Inflammatory macrophage (primary cell): ENCODE data around the gene SLC35B1.
"Not testable (repeated sequence)": the region's sequence is repeated elsewhere in the genome, so short reads cannot be mapped to it uniquely, and the experiment has no call there.

ENCODE experiments used
- DNase-seq, 2 donors: peaks; one replicate each; pipeline ENCODE4 v3.0.0-alpha.2; 2020 to 2022

The SLC35B1 gene

GRCh38 chr17:49699966-49700575 lies 7.7 kb downstream of the SLC35B1 start:
- no peak for DNase-seq

DNA sequence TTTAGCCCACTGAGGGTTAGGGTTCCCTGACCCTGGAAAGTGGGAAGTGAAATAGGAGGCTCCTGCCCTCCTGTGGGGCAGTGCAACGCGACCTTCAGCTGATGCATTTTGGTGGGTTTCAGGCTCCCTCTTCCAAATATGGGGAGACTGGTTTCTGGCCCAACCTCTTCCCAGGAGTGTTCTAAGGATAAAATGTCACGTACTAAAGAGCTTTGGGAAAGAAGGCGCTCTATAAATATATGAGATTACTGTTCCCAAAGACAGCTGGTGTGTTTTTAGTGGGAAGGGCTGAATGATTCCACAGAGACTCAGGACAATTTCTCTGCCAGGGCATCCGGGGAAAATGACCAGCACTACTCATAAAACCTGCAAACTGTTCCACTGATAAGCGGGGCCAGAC lies 9.8 kb downstream of the SLC35B1 start:
- no peak for DNase-seq

DNA sequence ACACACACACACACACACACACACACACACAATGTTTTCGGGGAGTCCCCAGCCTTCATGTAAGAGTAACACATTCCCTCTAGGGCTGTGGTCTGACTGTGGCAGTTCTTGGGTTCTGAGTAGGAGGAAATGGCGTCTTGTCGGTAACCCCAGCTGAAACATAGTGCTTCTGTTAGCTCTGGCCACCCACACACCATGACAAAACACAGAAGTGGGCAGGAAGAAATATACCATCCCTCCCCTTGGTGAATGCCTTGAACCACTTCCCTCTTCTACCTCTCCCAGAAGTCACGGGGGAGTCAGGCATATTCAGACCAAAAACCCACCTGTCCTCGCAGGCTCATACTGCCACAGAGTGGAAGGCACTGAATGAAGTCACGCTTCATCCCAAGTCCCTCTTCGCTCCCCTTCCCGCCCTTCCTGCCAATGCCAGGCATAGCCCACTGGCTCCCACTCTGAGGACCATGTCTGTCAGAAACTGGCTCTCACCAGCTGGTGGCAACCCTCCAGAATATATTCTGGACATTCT lies 11.5 kb downstream of the SLC35B1 start:
- DNase-seq: peak; percentile 92 to 97

GRCh38 chr17:49695698-49696232 lies 12.0 kb downstream of the SLC35B1 start:
- no peak for DNase-seq

DNA sequence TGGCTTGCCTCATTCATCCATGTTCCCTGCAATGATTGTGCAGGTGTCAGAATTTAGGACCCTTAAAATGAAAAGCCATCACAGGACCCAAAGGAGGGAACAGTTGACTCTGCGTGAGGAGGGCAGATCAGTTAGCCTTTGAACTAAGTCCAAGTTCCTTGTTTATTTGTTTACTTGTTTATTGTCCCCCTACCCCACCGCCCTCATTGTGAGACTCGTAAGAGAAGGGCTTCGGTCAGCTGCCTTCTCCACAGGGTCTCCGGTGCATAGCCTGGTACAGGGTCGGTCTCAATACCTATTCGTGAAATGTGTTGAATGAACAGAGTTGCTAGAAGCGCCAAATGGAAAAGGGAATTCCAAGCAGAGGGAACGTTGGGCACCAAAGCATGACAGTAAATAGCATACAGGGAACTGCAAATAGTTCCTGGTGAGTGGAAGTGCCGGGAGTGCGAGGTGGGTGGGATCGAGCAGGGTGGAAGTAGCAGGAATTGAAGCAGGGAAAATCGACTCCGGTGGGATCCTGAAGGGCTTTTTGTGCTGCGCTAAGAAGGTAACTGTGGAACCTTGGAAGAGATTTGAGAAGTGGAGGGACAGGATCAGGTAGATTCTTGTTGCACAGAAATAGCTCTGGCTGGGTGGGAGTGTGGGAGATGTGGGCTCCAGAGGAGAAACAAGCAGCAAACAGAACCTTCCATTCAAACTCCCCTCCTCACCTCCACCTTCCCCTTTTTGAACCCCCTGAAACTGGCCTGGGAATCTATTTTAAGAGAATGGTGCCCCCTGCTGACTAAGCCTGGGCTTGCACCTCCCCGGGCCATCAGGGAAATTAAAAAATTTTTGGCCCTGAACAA lies 12.7 kb downstream of the SLC35B1 start:
- DNase-seq: peak; percentile 54 to 58

DNA sequence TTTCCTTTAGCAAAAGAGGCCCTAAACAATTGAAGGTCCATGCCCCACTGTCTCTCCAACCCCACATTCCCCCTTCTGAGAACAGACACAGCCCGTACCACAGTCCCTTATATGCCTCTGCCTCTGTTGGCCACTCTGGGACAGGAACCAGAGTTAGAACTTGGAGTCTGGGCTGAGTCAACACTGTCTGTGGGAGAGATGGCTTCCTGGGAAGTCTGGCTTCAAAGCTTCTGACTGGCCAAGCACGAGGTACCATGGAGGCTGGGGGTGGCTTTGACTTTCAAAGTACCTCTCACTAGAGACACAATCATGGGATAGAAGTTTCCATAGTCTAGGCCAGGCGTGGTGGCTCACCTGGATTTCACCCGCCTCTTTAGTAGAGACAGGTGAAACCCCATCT lies 15.0 kb downstream of the SLC35B1 start:
- peak in 1 of 2 donors; percentile 53 for DNase-seq

- no peak for DNase-seq
Measured at GRCh38 chr17:49691677-49692191, 16.0 kb downstream of the SLC35B1 start.

DNA sequence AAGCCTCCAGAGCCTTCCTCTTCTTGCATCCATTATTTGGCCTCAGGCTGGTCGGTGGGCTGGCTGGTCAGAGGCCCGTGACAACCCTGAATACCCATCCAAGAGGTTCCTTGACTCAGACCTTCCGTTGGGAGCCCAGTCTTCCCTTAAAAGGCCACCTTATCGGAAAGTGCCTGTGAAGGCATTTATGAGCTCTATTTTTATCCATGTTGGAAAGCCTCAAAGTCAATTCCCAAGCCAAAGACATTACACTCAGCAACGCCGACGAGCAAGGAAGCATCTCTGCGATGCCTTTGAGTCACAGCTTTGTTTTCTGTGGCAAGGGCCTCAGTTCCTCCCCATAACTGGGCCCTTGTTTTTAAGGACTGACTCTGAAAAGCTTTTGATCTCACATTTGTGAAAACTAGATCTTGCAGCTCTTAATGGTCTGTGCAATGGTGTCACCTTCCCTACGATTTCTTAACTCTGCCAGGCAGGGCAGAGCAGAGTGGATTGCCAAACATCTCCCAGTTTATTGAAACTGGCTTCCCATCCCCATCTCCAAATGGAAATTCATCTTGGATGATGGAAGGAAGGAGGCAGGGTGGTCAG lies 16.6 kb downstream of the SLC35B1 start:
- DNase-seq: no peak

GRCh38 chr17:49690256-49690655 lies 17.5 kb downstream of the SLC35B1 start:
- no peak for DNase-seq

DNA sequence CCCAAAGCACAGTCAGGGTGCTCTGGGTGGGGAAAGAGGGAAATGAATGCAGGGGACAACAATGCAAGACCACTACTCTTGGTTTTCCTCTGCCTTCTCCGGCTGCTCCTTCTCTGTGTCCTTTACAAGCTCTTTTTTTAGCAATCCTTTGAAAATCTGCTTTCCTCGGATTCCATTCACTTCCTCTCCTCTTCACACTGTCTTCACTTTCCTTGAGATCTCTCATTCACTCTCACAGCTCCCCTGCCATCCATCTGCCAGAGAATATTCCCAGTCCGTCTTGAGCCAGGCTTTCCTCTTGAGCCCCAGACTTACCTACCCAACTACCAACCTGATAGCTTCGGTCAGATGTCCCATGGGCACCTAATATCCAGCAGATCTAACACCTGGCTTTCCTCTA lies 18.9 kb downstream of the SLC35B1 start:
- DNase-seq: no peak

- DNase-seq: peak; percentile 19 to 30
Measured at GRCh38 chr17:49687878-49688491, 19.8 kb downstream of the SLC35B1 start.

DNA sequence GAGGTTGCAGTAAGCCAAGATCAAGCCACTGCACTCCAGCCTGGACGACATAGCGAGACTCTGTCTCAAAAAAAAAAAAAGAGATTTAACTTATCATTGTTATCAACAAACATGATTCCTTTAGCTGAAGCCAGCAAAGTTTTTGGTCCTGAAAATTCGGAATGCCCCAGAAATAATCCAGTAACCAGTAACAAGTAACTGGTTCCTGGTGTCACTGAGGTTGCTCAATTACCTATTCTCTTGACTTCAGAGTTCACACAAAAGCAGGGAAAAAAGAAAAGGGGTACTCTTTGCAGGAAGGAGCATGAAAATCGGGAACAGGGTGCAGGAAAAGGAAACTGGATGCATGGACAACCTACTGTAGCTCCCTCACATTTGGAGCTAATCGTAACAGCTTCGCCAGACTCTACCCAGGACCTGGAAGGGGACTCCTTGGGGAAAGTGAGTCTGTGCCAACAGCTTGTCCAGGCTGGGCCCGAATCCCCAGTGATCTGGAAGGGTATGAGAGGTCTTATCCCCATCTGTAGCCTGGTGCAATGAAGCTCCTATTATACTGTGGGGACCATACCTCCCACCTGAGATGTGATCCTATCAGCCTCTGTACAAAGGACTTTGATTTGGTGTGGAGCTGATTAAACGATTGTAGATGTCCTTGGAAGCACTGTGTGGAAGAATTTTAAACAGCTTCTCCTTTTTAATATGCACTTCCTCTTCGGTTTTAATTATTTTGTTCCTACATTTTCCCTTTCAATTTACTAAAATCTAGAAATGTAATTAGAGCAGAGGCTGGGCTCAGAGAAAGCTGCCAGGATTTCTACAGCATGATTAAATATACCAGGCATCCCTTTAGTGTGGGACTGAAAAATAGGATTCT lies 26.4 kb downstream of the SLC35B1 start:
- peak; percentile 6 to 27 for DNase-seq

DNA sequence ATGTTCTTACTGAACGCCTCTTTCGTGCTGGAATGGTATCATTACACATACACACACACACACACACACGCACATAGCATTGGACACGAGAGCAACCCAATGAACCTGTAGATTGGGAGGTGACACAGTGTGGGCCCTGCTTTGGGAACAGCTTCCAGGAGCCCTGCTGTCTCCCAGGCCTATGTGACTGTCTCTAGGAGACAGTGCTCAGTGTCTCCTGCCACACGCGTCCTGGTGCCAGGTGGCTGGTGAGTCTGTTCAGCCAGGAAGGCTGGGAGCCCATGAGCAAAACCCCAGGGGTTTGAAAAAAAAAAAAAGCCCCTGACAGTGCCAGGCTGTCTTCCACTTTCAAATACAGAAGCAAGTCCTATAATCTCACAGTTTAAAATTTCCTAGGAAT lies 27.4 kb downstream of the SLC35B1 start:
- no peak for DNase-seq

- peak; percentile 99 for DNase-seq
Measured at GRCh38 chr17:49677933-49678847, 29.6 kb downstream of the SLC35B1 start, which contains the start of gene SPOP. TSS of gene SPOP (minus strand) at chr17:49678097. CDS start at chr17:49622810, 55,287 bp downstream.

DNA sequence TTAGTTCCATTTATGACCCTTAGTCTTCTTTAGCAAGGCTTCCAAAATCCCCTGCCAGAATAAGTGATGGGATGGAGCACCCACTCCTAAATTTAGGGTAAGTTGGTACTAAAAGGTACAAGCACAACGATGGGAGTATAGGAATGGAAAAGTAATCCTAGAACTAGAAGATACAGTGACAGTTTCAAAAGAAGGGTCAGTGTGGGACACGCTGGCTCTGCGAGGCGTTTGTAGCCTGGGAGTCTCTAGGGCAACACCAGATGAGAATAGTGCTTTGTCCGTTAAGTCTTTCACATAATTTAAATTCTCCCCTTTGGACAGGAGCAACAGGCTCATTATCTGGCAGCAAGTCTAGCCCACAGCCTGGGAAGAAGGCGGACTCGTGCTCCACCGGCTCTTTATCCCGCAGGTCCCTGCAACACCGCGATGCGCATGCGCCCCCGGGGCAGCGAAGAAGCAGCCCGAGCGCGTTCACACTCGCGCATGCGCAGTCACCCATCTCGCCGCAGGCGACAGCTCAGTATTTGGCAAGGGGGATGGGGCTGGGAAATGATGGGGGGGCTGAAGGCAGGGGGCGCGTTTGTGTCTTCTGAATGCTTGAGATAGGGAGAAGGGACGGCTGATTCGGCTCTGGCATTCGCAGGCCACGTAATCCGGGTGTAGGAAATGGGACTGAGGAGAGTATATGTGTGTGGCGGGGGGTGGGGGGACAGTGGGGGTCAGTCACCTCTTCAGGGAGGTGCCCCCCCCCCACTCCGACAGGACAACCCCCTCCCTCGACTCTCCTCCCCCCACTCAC lies 30.4 kb downstream of the SLC35B1 start:
- DNase-seq: peak; percentile 91 to 97

- DNase-seq: peak; percentile 78 to 88
Measured at GRCh38 chr17:49676276-49676868, 31.4 kb downstream of the SLC35B1 start.

- no peak for DNase-seq
Measured at GRCh38 chr17:49674507-49674906, 33.3 kb downstream of the SLC35B1 start.

DNA sequence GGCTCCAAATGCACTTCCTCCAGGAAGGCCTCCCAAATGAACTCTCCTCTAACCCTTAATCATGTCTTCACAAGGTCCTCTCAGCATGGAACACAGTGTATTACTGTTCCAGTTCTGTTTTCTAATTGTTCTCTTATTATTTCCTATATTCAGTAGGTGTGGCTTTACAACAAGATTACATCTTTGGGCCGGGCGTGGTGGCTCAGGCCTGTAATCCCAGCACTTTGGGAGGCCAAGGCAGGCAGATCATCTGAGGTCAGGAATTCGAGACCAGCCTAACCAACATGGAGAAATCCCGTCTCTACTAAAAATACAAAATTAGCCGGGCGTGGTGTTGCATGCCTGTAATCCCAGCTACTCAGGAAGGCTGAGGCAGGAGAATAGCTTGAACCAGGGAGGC lies 34.1 kb downstream of the SLC35B1 start:
- DNase-seq: not testable (repeated sequence)

DNA sequence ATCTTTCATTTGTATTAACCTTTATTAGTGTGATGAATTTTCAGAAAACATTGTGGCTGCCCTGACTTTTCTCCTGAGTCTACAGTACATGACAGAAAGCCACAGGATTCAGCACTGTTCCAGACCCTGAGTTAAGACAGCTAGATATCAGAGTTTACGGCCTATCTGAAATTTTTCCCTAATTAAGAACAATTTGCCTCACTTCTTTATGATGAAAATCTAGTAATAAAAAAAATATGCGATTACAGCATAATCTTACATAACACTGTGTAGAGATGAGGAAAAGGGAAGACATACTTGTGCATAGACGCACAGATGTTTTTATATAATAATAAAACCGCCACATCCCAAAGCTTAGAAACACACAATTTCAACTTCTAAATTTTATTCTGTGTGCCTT lies 37.1 kb downstream of the SLC35B1 start:
- peak in 1 of 2 donors; percentile 42 for DNase-seq
